Erythroblast (primary cell): ENCODE results near the gene TBC1D9B.

Experiments used
- GATA1 ChIP-seq: IDR thresholded peaks from 2 replicates; pipeline ENCODE4 v1.6.1; 2011; ENCODE audit warnings: low read depth, mild to moderate bottlenecking, control low read depth, low read length, moderate library complexity
- POLR2A ChIP-seq: IDR thresholded peaks from 2 replicates; pipeline ENCODE4 v1.6.1; 2011; ENCODE audit warnings: mild to moderate bottlenecking, low read length

DNA sequence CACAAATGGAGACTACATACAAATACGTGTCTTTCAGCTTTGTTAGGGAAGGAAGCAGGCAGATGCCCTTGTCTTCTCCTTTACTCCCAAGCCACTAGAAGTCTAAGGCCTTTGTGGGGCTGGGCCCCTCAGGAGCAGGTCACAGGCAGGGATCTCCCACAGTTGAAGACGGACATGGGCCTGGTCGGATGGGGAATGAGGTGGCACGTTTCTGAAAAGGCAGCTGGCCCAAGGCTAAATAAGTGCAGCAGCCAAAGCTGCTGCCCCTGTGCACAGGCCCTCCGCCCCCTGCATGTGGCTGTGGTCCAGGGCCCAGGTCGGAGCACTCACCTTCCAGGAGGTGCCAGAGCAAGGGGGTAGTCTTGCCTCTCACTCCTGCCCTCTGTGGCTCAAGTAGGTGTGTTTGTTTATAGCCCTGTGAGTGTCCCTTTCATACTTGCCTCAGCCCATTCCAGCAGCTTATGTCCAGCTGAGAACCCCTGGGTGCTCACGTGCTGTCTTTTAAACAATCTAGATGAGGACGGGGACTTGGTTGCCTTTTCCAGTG lies 85.2 kb downstream of the TBC1D9B start:
- TF ChIP-seq POLR2A: no peak
- TF ChIP-seq GATA1: no peak
